ENCODE results near the gene UBE2E2.

- TF ChIP-seq EP300 (IDR thresholded peaks at IDR 0.05; ENCODE audit: borderline replicate concordance) (no peak), REST (IDR thresholded peaks at IDR 0.05; ENCODE audit: low read depth) (no peak), MAX (IDR thresholded peaks at IDR 0.05) (no peak), CREB1 (IDR thresholded peaks at IDR 0.05; ENCODE audit: low read depth) (no peak), USF1 (IDR thresholded peaks at IDR 0.05) (no peak), NFIC (IDR thresholded peaks at IDR 0.05) (no peak), CEBPB (IDR thresholded peaks at IDR 0.05) (no peak), YY1 (IDR thresholded peaks at IDR 0.05; ENCODE audit: low read depth) (no peak), TAF1 (IDR thresholded peaks at IDR 0.05; ENCODE audit: low read depth) (no peak), TCF12 (IDR thresholded peaks at IDR 0.05; ENCODE audit: low read depth) (no peak), FOXM1 (IDR thresholded peaks at IDR 0.05; ENCODE audit: borderline replicate concordance, low read depth) (no peak), RAD21 (IDR thresholded peaks at IDR 0.05; ENCODE audit: low read depth) (no peak), ZBTB7A (IDR thresholded peaks at IDR 0.05; ENCODE audit: low read depth) (no peak), TEAD4 (IDR thresholded peaks at IDR 0.05) (no peak)
These were observed 32.8 kb upstream of the UBE2E2 start for GRCh38 chr3:23170291-23170690.

Data from Ishikawa (cell line).